Measurements from ENCODE around the gene SLC39A11.

DNA sequence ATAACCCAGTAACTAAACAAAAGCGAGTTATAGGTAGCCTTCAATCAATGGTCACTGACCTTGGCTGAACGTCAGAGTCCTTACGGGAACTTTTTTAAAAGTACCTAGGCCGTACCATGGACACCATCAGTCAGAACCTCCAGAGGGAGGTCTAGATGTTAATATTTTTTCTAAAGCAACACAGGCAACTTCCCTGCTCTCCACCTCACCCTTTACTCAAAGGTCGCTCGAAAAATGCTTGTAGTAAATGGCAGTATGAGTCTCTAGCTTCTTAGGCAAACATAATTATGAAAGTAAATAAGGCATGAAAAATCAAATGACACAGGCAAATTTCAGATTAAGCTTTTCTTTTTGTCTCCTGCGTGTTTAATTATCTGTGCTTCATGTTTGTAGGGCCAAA lies 82.1 kb downstream of the SLC39A11 start:
- TF ChIP-seq, protein P1, sequence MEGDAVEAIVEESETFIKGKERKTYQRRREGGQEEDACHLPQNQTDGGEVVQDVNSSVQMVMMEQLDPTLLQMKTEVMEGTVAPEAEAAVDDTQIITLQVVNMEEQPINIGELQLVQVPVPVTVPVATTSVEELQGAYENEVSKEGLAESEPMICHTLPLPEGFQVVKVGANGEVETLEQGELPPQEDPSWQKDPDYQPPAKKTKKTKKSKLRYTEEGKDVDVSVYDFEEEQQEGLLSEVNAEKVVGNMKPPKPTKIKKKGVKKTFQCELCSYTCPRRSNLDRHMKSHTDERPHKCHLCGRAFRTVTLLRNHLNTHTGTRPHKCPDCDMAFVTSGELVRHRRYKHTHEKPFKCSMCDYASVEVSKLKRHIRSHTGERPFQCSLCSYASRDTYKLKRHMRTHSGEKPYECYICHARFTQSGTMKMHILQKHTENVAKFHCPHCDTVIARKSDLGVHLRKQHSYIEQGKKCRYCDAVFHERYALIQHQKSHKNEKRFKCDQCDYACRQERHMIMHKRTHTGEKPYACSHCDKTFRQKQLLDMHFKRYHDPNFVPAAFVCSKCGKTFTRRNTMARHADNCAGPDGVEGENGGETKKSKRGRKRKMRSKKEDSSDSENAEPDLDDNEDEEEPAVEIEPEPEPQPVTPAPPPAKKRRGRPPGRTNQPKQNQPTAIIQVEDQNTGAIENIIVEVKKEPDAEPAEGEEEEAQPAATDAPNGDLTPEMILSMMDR (IDR thresholded peaks at IDR 0.05) = no peak
- no peak for TF ChIP-seq POLR2A (IDR thresholded peaks at IDR 0.05)

All from body of pancreas (tissue), 4 donors.